Fibroblast of gingiva (primary cell): ENCODE data around the gene DMC1.

ENCODE experiments used
- DNase-seq: peaks from one replicate; pipeline ENCODE4 v3.0.0-alpha.2; 2011; ENCODE audit warnings: low read depth

The DMC1 gene

DNA sequence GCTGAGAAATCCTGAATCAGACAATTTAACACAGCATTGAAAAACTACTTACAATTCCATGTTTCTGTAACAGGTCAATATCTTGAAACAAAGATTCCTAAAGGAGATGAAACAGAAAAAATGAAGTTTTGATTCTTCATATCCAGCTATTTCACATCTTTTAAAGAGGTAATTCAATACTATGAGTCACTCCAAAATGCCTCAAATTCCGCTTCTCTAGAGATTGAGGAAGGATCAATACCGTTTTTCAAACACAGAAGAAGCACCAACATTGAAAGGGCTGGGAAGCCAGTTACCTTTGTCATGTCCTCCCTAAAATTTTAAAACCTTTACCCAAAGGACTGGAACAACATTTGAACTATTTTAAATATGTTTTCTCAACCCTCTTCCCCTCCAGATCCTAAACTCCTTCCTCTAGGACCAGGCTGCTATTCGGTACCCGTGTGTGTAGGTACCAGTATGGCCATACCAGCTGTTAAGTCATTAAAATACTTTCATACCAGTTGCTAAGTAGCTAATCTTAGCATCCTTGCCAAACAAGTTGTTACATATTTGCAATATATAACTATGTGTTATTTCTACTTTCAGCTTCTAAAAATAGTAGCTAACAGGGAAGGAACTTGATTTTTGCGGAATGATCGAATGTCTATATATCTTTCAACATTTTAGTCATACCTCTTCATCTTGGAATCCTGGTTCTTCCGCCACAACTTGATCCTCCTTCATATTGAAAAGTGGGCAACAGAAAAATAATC is 2.3 kb downstream of the DMC1 start:
- DNase-seq: no peak

GRCh38 chr22:38566726-38567504 is 3.1 kb downstream of the DMC1 start:
- DNase-seq: peak; percentile 41

DNA sequence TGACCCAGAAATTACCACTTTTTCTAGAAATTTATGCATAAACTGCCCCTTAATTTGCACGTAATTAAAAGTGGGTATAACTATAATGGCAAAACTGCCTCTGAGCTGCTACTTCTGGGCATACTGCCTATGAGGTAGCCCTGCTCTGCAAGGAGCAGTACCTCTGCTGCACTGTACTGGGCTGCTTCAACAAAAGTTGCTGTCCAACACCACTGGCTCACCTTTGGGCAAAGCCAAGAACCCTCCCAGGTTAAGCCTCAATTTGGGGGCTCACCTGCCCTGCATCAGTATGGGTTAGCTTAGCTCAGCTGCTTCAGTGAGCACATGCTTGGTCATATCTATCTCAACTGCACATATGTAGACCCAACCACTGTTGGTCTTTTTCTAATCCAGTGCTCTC is 4.5 kb downstream of the DMC1 start:
- no peak for DNase-seq

DNA sequence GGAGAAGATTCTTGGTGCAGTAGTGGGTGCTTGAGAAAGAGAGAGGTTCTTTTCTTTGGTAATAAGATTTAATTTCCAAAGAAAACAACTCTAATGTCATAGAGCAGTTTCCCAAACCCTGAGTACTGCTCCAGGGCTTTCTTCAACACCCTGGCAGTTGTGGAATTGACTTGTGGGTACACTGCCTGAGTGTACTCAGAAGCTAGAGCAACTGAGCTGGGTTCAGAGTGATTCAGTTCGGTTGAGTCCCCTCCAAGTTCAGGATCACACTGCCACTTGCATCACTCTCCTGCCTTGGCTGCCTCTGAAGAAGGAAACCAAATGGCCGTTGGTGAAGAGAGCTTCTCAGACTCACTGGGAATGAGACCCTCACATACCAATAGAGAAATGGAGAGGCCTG is 5.3 kb downstream of the DMC1 start:
- peak; percentile 84 for DNase-seq

GRCh38 chr22:38554281-38554680 is 15.7 kb downstream of the DMC1 start:
- peak; percentile 88 for DNase-seq

DNA sequence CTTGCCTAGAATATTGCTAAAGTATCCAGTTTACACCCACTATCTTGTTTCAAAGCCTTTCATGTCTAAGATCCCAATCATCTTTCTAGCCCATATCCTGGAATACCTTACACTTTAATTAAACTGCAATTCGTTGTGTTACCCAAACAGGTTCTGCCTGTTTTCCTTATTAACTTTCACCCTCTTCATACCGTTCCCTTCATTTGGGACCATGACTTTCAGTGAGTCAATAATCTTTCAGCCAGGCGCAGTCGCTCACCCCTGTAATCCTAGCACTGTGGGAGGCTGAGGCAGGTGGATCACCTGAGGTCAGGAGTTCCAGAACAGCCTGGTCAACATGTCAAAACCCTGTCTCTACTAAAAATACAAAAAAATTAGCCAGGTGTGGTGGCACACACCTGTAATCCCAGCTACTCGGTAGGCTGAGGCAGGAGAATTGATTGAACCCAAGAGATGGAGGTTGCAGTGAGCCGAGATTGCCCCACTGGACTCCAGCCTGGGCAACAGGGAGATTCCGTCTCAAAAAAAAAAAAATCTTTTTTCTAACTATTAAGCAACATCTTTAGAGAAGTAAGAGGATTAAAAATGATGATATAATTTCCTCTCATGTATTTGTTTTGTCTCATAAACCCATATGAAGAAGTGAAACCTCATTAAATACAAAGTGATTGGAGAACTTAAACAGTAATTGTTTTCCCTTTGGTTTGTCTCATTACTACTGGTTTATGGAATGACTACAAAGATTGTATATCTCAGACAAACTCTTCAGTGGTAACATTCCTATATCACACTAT is 20.7 kb downstream of the DMC1 start:
- DNase-seq: no peak

DNA sequence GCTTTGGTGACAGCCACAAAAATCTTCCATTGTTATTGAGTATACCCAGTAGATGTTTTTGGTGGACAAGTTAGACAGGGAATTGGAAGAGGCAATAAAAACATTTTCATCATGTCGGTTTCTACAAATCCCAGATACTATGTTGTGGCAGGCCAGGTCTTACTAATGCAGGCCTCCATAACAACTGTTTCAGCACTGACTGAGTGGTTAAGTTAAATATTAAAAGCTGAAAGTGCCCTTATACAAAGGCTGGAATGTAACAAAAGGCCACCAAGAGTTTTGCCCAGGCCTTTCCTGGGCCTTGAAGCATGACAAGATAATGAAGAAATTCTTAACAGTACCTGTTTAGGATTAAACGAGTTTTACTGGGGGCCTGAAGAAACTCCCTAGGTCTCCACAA is 29.3 kb downstream of the DMC1 start:
- DNase-seq: no peak

DNA sequence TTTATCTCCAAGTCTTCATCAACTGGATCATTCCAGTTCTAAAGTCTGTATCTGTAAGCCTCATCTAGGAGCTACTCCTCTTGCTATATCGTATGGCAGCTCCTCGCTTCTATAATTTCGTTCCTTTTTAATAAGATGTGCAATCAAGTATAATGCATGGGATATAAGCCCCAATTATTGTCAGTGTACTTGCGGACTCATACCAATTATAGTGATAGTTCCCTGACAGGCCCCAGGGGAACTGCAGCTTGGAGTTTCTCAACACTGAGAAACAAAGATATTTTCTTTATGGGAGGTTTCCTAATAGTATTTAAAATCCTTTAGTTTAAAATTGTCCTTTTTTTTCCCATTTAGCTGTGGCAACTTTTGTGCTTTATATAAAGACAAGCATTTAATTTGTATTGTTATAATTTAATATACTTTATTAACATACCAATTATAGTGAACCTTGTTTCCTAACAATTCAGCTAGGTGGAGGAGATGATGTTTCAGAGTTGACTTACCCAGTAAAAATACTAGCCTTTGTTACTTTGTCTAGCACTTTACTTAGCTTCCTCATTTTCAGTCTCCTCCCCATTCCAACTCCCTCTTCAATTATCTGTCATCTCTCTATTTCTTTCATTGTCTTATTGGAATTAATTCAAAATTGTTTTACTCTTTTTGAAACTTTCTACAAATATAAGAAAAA is 38.6 kb downstream of the DMC1 start:
- no peak for DNase-seq

GRCh38 chr22:38524429-38524828 is 45.6 kb downstream of the DMC1 start:
- DNase-seq: no peak

GRCh38 chr22:38523479-38523878 is 46.5 kb downstream of the DMC1 start:
- DNase-seq: no peak

DNA sequence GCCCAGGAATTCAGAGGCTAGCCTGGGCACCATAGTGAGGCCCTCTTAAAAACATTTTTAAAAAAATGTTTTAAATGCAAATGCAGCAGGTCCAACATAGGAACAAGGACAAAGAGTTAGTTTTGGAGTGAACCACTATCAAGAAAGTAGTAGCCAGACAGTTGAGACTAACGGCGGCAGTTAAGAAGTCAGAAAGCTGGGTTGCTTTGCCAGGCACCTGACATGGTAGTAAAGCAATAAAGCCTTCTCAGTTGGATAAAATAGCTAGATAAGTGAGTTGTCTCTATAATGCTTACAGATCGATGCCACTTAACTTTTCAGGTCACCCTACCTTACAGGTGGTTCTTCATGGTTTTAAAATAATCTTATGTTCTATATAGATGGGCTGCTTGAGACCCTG is 47.0 kb downstream of the DMC1 start:
- DNase-seq: no peak

DNA sequence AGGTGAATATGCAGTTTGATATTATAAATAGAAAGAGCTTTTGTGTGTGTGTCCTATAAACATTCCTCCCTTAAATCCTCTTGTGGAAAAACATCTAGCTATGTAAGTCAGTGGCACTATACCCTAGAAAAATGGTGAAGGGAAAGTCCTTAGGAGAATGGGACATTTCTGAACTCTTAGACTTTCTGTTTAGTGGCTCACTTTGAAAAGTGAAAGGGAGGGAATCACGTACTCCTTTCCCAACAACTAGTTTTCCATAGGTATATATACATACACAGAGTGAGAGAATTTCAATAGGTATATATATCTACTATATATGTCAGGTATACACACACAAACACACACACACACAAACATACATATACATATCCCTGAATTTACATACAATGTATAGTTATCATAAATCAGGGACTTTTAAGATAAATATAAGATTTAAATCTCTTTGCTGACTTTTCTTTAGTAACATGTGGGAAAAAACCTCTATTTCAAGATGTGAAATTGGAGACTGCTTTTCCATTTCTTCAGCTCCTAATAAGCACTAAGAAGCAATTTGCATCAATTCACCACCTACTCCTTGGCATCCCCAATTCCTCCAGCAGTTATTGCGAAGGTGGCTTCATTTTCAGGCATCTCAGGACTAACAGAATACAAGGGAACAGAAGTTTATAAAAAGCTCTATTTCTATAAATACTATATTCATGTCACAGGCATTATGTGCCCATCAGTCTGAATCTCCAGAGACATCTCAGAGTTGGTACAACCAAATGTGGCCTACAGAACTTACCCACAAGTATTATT is 50.3 kb downstream of the DMC1 start:
- no peak for DNase-seq

DNA sequence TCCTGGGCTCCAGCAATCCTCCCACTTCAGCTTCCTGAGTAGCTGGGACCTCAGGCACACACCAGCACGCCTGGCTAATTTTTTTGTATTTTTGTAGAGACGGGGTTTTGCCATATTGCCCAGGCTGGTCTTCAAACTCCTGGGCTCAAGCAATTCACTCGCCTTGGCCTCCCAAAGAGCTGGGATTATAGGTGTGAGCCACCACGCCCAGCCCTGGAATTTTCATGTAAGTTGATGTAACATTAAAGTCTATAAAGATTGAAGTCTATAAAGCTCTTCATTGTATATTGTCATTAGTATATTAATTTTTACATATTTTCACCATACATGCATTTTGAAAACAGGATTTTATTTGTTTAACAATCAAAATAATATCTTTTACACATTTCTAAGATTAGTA is 51.4 kb downstream of the DMC1 start:
- no peak for DNase-seq

GRCh38 chr22:38513063-38513462 is 56.9 kb downstream of the DMC1 start:
- no peak for DNase-seq

- DNase-seq: no peak
Observed at GRCh38 chr22:38510416-38510970, 59.5 kb downstream of the DMC1 start.

DNA sequence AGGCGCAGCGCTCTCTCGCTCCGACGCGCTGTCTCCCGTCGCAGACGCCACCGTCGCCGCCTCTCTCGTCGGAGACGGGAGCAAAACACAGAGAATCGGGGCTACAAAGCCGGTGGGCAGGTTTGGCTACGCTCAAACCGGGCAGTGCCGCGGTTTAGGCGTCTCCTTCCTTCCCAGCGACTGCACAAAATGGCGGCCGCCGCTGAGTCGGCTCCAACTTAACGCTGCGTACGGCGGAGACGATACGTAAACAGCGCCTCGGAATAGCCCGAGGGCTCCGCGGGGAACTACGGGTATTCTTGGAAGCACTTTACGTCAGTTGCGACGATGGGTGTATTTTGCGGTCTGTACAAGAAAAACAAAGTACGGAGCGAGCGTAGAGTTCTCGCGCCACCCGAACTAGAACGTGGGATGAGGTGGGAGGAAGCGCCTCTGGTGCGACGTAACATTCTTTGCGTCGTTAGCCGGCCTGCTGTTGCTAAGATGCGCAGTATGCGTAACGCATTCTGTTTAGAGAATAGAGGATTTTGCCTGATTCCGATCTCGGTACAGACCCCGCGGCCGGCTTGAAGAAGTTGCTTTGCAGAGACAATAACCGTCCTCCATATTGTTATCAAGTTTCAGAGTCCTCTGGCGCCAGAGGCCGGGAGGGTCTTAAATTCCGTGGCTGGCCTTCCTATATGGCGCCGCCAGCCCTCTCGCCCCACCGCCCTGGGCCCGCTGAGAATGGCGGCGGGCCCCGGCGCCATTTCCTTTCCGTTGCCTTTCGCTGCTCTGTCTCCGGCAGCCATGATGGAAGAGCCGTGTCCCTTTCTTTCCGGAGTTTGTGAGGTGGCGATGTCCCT is 63.6 kb downstream of the DMC1 start, which contains the start of gene DDX17:
Gene DDX17, minus strand, starts transcription at position 194 of the 845 bp plus-strand sequence.
- peak; percentile 93 for DNase-seq

- DNase-seq: peak; percentile 78
Observed at GRCh38 chr22:38505541-38506117, 64.4 kb downstream of the DMC1 start.

DNA sequence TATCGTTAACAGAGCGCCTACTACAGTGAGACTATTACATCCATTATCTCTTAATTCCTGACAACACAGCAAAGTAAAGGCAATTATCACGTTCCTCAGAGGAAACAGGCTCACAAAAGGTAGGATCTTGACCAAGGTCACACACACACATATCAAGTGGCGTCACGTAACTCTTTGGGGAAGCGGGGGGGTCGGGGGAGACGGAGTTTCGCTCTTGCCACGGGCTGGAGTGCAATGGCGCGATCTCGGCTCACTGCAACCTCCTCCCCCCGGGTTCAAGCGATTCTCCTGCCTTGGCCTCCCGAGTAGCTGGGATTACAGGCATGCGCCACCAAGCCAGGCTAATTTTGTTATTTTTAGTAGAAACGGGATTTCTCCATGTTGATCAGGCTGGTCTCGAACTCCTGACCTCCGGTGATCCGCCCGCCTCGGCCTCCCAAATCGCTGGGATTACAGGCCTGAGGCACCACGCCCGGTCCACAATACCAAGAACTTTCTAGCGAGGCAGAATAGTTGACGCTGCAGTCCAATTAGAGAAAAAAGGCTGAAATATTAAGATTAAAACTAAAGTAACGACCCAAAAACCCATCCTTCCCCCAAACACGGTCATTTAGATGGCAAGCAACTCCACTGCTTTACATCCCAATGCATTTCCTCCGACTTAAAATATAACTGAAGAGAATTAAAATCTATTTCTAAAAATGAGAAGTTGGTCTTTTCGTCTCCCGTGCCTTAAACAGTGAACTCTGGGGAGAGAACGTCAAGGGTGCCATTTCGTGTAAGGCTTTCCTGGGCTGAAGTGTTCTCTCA is 65.0 kb downstream of the DMC1 start:
- DNase-seq: peak; percentile 58

DNA sequence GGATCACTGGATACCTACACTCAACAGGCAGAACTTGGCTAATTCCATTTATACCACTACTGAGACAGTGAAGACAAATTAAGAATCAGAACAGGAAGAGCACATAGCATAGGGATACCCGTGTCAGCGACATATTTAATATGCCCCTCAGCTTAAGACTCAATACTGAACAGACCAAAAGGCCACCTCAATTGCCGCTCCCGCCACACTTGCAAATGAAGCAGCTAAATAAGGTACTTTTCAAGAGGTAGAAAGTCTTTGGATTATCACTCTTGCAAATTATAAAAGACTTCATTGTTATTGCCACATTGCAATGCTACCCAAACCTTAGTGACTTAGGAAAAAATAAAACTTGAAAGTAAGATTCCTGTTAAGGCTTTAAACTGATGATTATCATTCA is 67.0 kb downstream of the DMC1 start:
- no peak for DNase-seq
